GM19467 (cell line): ENCODE data around the gene CA6.
"Not testable (repeated sequence)": the region's sequence is repeated elsewhere in the genome, so short reads cannot be mapped to it uniquely, and the experiment has no call there.

Source experiments
- ATAC-seq: cut with Tn5 transposase; IDR thresholded peaks from one replicate; pipeline ENCODE4 v1.9.1; 2021; ENCODE audit warnings: mild to moderate bottlenecking, moderate library complexity; ENCODE audit not compliant: unreplicated experiment

Gene CA6

DNA sequence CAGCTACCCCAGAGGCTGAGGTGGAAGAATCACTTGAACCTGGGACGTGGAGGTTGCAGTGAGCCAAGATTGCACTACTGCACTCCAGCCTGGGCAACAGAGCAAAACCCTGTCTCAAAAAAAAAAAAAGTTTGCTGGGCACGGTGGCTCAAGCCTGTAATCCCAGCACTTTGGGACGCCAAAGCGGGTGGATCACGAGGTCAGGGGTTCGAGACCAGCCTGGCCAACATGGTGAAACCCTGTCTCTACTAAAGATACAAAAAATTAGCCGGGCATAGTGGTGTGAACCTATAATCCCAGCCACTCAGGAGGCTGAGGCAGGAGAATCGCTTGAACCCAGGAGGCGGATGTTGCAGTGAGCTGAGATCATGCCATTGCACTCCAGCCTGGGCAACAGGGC lies 23.2 kb downstream of the CA6 start:
- not testable (repeated sequence) for ATAC-seq

DNA sequence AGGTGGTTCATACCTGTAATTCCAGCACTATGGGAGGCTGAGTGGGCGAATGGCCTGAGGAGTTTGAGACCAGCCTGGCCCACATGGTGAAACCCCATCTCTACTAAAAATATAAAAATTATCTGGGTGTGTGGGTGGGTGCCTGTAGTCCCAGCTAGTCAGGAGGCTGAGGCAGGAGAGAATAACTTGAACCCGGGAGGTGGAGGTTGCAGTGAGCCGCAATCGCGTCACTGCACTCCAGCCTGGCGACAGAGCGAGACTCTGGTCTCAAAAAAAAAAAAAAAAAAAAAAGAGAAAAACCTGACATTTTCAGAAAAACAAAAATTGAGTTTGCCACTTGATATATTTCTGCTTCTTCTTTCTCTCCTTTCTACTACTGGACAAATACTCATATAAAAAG lies 24.3 kb downstream of the CA6 start:
- no peak for ATAC-seq

DNA sequence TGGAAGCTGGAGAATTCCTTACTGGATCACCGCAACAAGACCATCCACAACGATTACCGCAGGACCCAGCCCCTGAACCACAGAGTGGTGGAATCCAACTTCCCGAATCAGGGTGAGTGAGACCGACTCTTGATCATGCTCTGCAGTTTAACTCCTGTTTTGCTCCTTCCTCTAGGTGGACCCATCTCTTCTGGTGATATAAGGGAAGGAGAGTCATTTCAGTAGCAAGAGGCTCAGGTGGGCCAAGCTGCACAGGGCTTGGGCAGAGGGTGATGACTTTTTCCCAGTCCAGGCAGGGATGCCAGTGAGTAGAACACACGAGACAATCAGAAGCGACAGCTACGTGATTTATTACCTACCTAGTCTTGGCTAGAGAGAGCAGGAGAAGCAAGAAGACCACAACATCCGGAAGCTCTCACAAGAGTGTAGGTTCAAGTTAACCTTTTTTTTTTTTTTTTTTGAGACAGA lies 25.2 kb downstream of the CA6 start:
- ATAC-seq, result no peak

DNA sequence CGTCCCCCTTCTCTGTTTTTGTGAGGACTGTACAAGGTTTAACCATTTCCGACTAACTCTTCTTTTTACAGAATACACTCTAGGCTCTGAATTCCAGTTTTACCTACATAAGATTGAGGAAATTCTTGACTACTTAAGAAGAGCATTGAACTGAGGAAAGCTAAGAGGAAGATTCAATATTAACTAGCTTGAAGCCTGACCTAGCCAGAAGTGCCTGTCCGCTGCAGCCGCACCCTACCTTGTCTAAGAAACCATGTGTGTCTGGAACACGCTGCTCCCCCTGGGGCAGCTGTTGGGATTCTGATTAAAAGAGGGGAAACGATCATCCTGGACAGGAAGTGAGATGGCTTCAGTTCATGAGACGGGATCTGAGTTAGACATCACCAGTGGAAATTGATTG lies 28.9 kb downstream of the CA6 start:
- ATAC-seq, result no peak

DNA sequence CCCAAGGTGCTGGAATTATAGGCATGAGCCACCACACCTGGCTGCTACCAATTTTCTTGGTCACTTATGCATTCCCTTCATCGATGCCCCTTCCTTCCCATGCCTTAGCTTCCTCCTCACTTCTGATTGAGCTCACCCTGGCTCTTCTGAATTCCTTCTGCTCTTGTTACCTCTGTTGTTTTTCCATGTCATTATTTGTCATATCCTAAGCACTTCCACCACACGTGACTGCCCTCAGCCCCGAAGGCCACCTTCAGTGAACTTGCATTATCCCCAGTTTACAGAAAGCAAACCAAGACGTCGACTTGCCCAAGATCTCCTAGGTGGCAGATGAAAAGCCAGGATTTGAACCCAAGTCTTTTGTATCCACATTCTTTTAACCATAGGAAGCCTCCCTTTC lies 30.7 kb downstream of the CA6 start:
- no peak for ATAC-seq

DNA sequence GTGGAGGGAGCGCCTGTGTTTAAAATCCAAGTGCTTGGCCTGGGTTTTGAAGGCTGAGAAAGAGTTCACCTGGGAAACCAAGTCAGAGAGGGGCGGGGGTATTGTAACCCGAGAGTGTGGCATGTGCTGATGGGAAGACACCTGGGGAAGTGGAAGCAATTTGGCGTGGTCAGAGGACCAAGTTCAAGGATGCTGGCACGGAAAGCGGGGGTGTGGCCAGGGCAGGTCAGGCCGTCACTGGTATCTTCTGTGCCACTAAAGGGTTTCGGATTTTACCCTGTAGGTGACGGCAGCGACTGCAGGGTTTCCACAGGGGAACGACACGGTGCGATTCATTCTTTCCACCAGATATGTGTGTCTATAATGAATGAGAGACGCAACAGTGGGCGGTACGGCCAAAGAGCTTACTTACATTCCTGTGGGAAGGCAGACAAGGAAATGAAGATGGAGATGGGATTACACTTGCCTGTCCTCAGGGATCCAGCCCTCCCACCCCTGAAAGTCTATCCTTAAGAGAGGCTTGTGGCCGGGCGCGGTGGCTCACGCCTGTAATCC lies 31.3 kb downstream of the CA6 start:
- no peak for ATAC-seq

DNA sequence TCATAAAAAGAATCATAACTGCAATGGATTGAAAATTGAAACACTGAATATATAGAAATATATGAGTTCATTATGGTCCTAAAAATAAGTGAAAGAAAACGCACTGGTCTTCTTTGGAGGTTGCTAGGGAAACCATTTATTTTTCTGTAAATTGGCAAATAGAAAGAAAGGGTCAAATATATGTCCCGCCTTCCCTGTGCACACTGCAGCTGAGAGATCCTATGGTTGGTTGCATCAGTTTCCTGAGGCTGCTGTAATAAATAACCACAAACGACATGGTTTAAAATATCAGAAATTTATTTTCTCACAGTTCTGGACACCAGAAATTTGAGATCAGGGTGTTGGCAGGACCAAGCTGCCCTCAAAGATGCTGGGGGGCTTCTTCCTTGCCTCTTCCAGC lies 35.0 kb downstream of the CA6 start:
- ATAC-seq, result no peak

DNA sequence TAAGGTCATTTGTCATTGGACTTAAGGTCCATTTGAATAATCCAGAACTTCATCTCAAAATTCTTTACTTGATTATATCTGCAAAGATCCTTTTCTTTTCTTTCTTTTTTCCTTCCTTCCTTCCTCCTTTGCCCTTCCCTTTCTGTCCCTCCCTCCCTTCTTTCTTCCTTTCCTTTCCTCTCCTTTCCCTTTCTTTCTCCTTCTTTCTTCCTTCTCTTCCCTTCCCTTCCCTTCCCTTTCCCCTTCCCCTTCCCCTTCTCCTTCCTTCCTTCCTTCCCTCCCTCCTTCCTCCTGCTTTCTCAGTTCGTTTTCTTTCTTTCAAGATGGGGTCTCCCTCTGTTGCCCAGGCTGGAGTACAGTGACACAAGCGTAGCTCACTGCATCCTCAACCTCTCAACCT lies 35.5 kb downstream of the CA6 start:
- ATAC-seq, result no peak

DNA sequence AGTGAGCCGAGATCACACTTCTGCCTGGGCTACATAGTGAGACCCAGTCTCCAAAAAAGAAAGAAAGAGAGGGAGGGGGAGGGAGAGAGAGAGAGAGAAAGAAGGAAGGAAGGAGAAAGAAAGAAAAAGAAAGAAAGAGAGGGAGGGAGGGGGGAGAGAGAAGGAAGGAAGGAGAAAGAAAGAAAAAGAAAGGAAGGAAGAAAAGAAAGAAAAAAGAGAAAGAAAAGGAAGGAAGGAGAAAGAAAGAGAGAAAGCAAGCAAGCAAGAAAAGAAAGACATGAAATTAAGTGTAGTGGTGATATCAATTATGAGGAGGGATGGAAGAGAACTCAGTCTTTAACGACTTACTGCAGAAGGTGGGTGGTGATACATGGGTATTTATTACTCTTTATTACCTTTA lies 38.5 kb downstream of the CA6 start:
- ATAC-seq, result no peak

DNA sequence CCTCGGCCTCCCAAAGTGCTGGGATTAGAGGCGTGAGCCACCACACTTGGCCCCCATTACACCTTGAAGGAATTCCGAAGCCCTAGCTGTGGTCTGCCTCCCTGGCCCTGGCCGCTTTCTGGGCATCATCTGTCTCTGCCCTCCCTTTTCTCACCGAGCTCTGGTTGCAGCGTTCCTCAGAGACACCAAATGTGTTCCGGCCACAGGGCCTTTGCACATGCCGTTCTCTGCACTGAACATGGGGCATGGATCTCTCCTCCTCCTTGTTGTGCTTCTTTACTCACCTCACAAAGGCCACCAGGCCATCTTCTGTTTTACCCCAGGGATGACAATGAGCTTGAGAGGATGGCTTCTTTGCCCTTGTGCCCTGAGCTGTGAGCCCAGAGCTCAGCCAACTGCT lies 39.3 kb downstream of the CA6 start:
- ATAC-seq, result no peak

DNA sequence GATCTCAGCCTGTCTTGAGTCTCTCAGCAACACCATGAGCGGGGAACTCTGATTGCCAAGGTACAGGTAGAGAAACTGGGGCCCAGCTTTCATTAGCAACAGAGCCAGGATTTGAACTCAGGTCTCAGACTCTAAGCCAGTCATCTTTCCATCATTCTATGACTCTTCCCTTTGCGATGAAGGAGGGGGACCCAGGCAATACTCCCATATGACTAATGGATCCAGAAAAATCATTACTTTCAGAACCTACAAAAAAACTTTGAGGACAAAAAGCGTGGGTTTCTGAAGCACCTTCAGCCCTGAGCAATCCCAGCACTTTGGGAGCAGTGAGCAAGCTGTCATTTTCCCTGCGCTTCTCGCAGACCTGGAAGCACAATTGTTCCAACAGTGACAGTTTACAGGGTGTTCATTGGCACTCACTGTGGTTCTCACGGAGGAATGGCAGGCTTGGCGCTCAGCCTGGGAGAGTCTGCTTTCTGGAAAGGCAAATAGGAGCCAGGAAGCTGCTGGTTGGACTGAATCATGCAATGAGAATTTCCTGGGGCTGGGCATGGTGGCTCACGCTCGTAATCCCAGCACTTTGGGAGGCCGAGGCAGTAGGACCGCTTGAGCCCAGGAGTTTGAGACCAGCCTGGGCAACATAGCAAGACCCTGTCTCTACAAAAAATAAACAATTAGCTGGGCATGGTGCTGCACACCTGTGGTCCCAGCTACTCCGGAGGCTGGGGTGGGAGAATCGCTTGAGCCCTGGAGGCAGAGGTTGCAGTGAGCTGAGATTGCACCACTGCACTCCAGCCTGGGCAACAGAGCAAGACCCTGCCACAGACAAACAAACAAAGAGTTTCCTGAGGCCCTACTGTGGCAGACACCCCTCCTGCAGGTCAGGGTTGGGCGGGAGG lies 40.5 kb downstream of the CA6 start:
- ATAC-seq, result no peak

DNA sequence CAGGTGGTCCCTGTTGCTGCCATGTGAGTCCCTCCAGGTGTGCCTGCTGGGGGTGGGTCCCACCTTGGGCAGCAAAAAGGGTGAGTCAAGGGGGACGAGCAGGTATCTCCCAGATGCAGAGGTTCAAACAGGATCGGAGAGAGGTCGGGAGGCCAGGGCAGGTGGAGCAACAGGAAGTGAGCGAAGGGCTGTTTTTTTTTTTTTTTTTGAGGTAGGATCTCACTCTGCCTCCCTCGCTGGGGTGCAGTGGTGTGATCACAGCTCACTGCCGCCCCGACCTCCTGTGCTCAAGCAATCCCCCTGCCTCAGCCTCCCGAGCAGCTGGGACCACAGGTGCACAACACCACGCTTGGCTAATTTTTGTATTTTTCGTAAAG lies 41.1 kb downstream of the CA6 start:
- ATAC-seq, result no peak

DNA sequence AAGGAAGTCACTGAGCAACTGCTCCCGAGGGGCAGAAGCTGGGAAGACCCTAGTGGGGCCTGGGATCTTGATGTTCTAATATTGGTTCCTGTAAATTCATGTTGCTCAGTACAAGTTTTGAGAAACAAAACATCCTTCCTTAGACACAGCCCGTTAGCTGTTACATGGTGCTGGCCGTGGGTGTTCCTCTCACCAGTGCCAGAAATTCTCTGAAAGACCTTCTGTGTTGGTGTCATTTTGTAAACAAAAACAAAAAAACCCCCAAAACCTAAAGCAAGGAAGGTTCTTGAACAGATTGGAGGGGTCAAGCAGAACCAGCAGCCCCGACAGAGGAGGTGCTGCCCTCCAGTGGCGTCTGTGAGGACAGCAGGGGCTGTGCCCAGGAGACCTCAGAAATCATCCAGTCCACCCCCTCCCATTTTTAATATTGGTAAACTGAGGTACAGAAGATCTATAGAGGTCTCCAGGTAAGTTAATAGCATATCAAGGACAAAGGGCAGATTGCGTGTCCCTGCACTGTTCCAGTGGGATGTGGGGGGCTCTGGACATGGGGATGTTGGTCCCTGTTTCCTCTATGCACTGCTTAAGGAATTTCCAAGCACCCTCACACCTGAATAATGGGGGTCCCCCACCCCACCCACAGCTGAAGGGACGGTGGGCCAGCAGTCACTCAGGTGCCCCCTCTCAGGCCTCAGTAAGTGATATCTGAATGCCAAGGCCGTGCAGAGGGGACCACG lies 42.4 kb downstream of the CA6 start:
- ATAC-seq, result no peak

DNA sequence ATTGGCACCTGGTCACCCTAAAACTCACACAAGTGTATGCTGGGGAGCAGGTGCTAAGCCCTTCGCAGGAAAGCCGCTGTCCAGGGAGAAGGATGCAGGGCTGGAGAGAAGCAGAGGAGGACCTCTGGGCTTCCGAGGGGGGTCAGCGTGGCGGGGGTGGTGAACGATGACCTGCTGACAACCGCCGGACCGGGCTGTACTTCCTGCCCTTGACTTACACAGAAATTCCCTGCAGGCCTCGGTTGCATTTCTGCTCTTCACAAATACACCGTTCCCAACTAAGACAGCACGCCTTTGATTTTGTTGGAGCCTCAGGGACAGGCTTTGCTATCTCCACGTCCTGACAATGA lies 42.9 kb downstream of the CA6 start:
- ATAC-seq, result no peak

DNA sequence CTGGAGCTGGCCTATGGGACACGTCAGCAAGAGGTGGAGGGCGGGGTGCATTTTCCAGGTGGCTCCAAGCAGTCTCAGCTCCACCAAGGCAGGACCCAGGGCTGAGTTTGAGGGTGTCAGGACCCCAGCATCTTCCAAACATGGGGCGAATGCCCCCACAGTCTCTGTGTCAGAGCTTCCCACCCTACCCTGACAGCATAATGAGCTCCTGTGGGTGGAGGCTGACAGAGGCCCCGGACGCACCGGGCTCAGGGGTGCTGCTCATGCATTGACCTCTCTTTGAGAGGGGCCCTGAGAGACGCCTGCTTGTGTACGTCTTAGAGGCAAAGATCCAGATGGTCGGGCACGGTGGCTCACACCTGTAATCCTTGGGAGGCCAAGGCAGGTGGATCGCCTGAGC lies 43.4 kb downstream of the CA6 start:
- ATAC-seq, result no peak

DNA sequence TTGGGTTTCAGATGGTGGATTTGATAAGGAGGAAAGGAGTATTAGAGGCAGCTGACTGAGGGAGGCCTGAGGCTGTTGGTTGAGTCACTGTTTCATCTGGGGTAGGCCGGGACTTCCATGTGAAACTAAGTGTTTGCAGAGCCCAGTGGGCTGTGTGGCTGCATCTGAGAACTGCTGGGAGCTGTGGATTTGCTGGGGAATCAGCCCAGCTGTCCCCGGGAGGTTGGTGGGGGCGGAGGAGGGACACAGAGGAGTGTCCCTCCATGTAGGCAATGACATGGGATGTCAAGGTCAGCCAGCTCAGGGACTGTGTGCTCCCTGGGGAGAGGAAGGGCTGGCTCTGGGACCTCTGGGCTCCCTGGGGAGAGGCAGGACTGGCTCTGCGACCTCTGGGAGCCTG lies 44.2 kb downstream of the CA6 start:
- ATAC-seq, result no peak

DNA sequence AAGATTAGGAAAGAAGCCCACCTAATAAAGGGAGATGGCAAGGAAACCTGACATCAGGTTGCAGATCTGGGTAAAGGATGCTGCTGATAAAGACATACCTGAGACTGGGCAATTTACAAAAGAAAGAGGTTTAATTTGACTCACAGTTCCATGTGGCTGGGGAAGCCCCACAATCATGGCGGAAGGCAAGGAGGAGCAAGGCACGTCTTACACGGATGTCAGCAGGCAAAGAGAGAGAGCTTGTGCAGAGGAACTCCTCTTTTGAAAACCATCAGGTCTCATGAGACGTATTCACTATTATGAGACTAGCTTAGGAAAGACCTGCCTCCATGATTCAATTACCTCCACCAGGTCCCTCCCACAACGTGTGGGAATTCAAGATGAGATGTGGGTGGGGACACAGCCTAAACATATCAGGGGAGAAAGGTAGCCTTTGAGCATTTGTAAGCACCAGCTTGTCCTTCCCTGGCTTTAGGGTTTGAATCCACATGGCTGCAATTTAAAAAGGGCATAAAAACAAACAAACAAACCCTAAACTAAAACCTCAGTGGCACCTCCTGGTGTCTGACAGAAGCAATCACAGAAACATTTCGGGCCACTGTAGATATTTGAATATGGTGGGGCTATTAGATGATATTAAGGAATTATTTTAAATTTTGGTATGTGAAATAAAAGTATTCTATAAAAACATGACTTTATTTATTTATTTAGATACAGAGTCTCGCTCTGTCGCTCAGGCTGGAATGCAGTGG lies 47.4 kb downstream of the CA6 start:
- ATAC-seq, result no peak

DNA sequence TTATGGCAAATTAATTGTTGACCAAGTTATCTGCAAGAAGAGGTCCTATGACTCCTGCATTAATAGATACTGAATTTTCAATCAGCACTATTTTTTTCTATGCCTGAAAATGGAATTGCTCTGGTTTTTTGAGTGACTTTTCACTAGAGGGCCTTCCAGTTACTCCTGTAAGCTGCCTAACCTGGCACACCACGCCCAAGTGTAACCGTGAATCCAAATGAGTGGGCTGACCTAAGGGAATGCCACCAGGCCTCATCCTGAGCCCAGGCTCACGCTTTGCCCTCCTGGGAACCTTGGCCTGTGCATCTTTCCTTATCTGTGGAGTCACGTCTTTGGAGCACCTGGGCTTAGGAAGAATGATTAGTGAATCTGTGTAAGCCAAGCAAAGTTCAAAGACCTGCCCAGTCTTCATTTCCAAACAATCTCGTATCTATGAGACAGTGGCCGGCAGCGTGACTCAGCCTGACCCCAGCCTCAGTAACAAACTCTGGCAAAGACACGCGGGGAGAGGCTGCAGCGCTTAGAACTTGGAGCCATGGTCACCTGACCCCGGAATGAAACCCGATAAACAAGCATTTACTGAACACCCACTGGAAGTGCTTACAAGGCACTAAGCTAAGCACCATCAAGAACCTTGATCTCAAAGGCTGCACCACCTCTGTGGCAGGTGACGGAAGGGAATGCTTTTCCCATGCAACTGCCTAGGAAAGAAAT lies 48.5 kb downstream of the CA6 start:
- ATAC-seq, result not testable (repeated sequence)

DNA sequence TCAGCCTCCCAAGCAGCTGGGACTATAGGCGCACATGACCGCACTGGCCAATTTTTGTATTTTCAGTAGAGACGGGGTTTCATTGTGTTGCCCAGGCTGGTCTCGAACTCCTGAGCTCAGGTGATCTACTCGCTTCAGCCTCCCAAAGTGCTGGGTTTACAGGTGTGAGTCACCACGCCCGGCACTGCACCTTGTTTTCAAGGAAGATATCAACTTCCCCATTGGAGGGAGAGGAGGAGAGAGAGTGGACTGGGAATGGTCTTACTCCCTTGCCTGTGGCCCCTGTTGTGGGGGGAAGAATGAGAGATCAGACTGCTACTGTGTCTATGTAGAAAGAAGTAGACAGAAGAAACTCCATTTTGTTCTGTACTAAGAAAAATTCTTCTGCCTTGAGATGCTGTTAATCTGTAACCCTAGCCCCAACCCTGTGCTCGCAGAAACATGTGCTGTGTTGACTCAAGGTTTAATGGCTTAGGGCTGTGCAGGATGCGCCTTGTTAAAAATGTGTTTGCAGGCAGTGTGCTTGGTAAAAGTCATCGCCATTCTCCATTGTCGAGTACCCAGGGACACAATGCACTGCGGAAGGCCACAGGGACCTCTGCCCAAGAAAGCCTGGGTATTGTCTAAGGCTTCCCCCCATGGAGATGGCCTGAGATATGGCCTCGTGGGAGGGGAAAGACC lies 56.0 kb downstream of the CA6 start:
- ATAC-seq, result not testable (repeated sequence)

DNA sequence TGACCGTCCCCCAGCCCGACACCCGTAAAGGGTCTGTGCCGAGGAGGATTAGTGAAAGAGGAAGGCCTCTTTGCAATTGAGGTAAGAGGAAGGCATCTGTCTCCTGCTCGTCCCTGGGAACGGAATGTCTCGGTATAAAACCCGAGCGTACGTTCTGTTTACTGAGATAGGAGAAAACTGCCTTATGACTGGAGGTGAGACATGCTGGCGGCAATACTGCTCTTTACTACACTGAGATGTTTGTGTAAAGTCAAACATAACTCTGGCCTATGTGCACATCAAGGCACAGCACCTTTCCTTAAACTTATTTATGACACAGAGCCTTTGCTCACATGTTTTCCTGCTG lies 56.5 kb downstream of the CA6 start:
- ATAC-seq, result not testable (repeated sequence)
